BE2C (cell line): ENCODE measurements around the gene AKR1A1.

Source experiments
- DNase-seq: peaks from one replicate; pipeline ENCODE4 v3.0.0-alpha.2; 2020
- H3K27me3 ChIP-seq: fragments of 250-450 bp; sonication (Bioruptor Pico); 2 replicates; pipeline ENCODE4 v1.5.1; 2020; ENCODE audit warnings: mild to moderate bottlenecking
- H3K36me3 ChIP-seq: fragments of 250-450 bp; sonication (Bioruptor Pico); 2 replicates; pipeline ENCODE4 v1.5.1; 2020; ENCODE audit warnings: mild to moderate bottlenecking
- H3K4me1 ChIP-seq: fragments of 250-450 bp; sonication (Bioruptor Pico); 2 replicates; pipeline ENCODE4 v1.5.1; 2020
- H3K4me3 ChIP-seq: 2 replicates; pipeline ENCODE4 v1.5.1; 2011; ENCODE audit warnings: low read depth, low read length
- H3K9me3 ChIP-seq: fragments of 250-450 bp; sonication (Bioruptor Pico); 2 replicates; pipeline ENCODE4 v1.5.1; 2020
- CTCF ChIP-seq: IDR thresholded peaks from 2 replicates; pipeline ENCODE4 v1.5.1; 2012; ENCODE audit warnings: mild to moderate bottlenecking, low read depth, low read length

Gene AKR1A1

GRCh38 chr1:45551684-45552083 lies 1.1 kb downstream of the AKR1A1 start:
- H3K9me3 ChIP-seq: no peaks in the 10 kb centered on the region
- no peaks in the 10 kb centered on the region for H3K27me3 ChIP-seq
- no peaks in the 10 kb centered on the region for H3K4me1 ChIP-seq
- TF ChIP-seq CTCF: no peak
- DNase-seq: no peak
- no peaks in the 10 kb centered on the region; the same call in 1 of the 2 replicates for H3K36me3 ChIP-seq
- H3K4me3 ChIP-seq: peak overlapping the region; percentile 74

GRCh38 chr1:45552331-45552730 lies 1.7 kb downstream of the AKR1A1 start:
- Histone ChIP-seq H3K4me3 (no peak overlapping the region; the same call in 1 of the 2 replicates), H3K9me3 (no peaks in the 10 kb centered on the region), H3K27me3 (no peaks in the 10 kb centered on the region), H3K36me3 (no peaks in the 10 kb centered on the region; the same call in 1 of the 2 replicates), H3K4me1 (no peaks in the 10 kb centered on the region)
- TF ChIP-seq CTCF: no peak
- no peak for DNase-seq

GRCh38 chr1:45554198-45554597 lies 3.6 kb downstream of the AKR1A1 start:
- H3K9me3 ChIP-seq: no peaks in the 10 kb centered on the region
- DNase-seq: no peak
- no peak overlapping the region for H3K4me3 ChIP-seq
- no peaks in the 10 kb centered on the region for H3K27me3 ChIP-seq
- no peak for TF ChIP-seq CTCF
- H3K4me1 ChIP-seq: no peaks in the 10 kb centered on the region
- no peaks in the 10 kb centered on the region; the same call in 1 of the 2 replicates for H3K36me3 ChIP-seq

GRCh38 chr1:45557422-45557944 lies 6.9 kb downstream of the AKR1A1 start:
- peaks cover 9% of the 10 kb centered on the region for H3K36me3 ChIP-seq
- H3K4me1 ChIP-seq: no peaks in the 10 kb centered on the region
- no peaks in the 10 kb centered on the region for H3K27me3 ChIP-seq
- H3K4me3 ChIP-seq: no peak overlapping the region
- TF ChIP-seq CTCF: no peak
- no peaks in the 10 kb centered on the region for H3K9me3 ChIP-seq
- DNase-seq: no peak

GRCh38 chr1:45563843-45564242 lies 13.2 kb downstream of the AKR1A1 start:
- Histone ChIP-seq H3K9me3 (no peaks in the 10 kb centered on the region), H3K36me3 (peaks cover 27% of the 10 kb centered on the region), H3K27me3 (no peaks in the 10 kb centered on the region), H3K4me3 (no peak overlapping the region), H3K4me1 (no peaks in the 10 kb centered on the region)
- no peak for DNase-seq
- TF ChIP-seq CTCF: no peak

GRCh38 chr1:45566722-45567121 lies 16.1 kb downstream of the AKR1A1 start:
- no peak for TF ChIP-seq CTCF
- no peaks in the 10 kb centered on the region for H3K4me1 ChIP-seq
- H3K4me3 ChIP-seq: no peak overlapping the region
- no peaks in the 10 kb centered on the region for H3K9me3 ChIP-seq
- peaks cover 34% of the 10 kb centered on the region for H3K36me3 ChIP-seq
- no peaks in the 10 kb centered on the region for H3K27me3 ChIP-seq
- DNase-seq: peak; percentile 28
